DMS153 treated with DMSO at 0.1 percent for 48 hours (cell line): ENCODE measurements around the gene FAR1.
A peak's percentile ranks its signal among the peaks of the same experiment; 100 is the strongest.
"Not testable (repeated sequence)": the region's sequence is repeated elsewhere in the genome, so short reads cannot be mapped to it uniquely, and the experiment has no call there.

ENCODE experiments used
- DNase-seq: peaks from one replicate; lab custom pipeline; 2025; ENCODE audit not compliant: unreplicated experiment; lab: John Stamatoyannopoulos, UW

FAR1 gene

DNA sequence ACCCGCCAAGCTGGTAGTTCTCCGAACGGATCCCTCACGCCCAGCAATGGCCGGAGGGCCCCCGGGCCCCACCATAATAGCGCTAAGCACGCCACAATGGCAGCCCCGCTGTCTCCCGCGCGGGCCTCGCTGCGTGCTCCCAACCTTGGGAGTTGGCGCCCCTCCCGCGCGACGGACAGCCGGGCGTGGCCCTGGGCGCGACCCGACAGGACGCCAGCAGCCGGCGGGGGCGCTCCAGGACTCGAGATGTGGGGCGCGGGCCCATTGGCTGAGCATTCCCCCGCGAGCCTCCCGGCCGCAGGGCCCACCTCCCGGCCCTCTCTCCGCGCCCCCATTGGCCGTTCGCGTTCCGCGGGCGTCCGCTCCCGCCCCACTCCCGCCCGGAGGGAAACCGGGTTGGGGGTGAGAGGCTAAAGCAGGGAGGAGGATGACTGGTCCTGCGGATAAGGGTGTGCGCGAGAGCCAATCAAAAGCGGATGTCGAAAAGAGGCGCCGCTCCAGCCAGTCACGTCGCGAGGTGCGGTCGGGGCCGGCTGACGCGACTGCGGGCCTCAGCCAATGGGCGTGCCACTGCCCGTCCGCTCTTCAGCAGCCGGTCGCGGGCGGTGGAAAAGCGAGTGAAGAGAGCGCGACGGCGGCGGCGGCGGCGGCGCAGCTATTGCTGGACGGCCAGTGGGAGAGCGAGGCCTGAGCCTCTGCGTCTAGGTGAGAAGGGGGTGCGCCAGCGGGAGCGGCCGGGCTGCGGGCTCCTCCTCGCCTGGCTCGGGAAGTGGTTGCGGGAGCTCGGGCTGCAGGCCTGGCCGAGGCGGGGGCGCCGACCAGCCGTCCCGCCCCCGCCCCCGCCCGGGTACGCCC is at the start of gene FAR1:
Gene FAR1 (plus strand): TSS at position 567 of the 855 bp plus-strand sequence. CDS start 26,098 bp downstream, outside the sequence.
- peak; percentile 96 for DNase-seq

GRCh38 chr11:13620063-13620462 is 48.4 kb upstream of the FAR1 start:
- no peak for DNase-seq

- DNase-seq, result not testable (repeated sequence)
Measured at GRCh38 chr11:13626818-13627217, 41.6 kb upstream of the FAR1 start.

DNA sequence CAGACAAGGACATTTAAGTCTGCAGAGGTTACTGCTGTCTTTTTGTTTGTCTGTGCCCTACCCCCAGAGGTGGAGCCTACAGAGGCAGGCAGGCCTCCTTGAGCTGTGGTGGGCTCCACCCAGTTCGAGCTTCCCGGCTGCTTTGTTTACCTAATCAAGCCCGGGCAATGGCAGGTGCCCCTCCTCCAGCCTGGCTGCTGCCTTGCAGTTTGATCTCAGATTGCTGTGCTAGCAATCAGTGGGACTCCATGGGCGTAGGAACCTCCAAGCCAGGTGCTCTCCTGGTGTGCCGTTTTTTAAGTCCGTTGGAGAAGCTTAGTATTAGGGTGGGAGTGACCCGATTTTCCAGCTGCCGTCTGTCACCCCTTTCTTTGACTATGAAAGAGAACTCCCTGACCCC is 39.8 kb upstream of the FAR1 start:
- not testable (repeated sequence) for DNase-seq

DNA sequence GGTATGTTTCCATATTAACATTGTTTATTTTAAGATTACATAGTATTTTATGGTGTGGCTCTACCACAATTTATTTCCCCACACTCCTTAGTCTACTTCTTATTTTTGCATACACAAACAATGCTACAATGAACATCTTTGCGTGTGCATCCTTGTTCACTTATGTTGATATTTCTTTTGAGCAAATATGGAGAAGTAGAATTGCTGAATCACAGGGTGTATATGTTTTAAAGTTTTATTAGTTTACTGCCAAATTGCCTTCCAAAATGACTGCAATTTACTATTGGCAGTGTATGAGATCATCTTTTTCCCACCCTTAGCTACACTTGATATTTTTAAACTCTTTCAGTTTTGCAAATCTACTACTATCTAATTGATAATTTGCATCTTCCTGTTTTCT is 38.7 kb upstream of the FAR1 start:
- no peak for DNase-seq

DNA sequence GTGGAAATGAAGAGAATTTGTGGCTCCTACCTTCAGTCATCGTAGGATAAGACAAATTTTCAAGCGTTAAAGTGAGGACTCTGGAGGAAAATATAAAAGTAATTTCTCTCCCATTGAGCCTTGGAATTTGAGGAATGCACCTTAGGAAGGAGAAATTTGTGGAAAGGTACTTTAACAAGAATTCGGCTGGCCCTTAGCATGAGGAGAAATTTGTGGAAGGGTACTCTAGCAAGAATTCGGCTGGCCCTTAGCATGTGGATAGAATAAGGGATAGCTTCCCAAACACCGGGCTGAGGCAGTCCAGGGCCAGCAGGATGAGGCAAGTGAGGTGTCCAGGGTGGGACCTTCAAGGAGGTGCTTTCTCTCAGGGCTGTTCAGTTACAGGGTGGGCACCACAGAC is 33.2 kb upstream of the FAR1 start:
- no peak for DNase-seq

- no peak for DNase-seq
Measured at GRCh38 chr11:13635804-13636203, 32.7 kb upstream of the FAR1 start.

DNA sequence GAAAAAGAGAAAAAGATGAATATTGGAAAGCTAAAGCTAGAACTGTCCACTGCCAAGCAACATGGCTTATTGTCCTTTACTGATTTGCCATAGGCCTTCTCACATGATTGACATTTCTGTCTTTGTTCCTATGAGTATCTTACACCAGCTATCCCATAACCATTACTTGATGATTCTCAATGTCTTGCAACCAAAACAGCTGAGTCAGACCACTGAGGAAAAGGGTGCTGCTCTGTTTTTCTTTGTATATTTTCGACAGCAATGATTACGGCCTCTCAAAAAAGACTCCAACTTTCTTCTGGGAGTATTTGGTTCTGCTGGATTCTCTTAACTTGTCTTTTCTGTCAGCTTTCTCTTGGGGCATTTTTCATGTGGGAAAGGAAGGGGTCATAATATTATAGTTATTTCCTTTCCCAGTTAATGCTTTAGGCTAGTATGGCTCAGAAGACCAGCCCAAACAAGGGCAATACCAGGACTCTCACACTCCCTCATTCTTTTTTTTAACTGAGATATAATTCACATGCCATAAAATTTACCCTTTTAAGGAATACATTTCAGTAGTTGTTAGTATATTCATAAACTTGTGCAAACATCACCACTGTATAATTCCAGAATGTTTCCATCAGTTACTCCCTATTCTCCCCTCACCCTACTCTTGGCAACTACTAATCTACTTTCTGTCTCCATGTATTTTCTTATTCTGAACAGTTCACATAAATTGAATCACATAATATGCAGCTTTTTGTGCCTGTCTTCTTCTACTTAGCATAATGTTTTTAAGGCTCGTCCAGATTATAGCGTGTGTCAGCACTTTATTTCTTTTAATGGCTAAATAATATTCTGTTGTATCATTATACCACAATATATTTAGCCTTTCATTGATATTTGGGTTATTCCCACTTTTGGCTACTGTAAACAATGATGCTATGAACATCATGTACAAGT is 31.1 kb upstream of the FAR1 start:
- DNase-seq, result no peak

- no peak for DNase-seq
Measured at GRCh38 chr11:13638422-13638821, 30.0 kb upstream of the FAR1 start.

DNA sequence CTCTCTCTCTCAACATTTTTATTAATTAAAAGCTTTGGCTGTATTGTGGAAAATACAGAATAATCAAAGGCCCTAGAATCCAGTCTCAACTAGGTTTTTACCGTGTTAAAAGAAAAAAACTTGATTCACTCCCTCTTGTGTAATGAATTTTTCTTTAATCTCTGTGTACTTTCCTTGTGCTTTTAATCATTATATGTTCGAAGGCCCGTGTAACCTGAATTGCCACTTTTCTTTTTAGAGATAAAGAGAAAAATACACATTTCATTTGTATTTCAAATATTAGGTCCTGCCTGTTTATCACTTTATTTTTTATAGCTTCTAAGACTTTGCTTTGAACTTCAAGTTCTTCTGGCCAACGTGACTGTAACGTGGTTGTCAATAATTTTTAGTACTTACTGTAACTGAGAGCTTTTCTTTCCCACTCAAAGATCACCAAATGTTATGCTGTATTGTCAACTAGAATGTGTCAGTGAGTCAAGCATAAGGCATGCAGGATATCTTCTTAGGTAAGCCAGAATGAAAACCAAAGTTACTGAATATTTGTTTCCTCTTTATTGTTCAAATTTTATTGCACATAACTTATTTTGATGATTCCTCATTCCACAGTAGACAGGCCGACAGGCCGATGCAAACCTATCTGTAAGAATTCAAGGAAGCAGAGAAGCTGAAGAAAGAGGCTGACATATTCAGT is 23.3 kb upstream of the FAR1 start:
- DNase-seq, result no peak

GRCh38 chr11:13647391-13647790 is 21.1 kb upstream of the FAR1 start:
- no peak for DNase-seq

DNA sequence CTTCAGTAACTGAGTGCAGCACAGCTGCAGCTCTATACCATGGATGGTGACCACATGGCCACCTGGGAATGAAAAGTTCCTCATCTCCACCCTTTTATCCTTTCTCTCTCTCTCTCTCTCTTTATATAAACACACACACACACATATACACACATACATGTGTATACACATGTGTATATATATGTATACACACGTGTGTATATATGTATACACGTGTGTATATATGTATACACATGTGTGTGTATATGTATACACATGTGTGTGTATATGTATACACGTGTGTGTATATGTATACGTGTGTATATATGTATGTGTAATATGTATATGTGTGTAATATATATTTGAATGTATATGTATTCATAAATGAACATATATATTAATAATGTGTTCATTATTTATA is 18.8 kb upstream of the FAR1 start:
- DNase-seq, result no peak

DNA sequence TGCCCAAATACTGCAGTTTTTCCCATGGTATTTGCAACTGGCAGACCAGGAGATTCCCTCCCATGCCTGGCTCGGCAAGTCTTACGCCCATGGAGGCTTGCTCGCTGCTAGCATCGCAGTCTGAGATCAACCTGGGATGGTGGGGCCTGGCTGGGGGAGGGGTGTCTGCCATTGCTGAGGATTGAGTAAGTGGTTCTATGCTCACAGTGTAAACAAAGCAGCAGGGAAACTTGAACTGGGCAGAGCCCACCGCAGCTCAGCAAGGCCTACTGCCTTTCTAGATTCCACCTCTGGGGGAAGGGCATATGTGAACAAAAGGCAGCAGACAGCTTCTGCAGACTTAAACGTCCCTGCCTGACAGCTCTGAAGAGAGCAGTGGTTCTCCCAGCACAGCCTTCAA is 17.0 kb upstream of the FAR1 start:
- not testable (repeated sequence) for DNase-seq

GRCh38 chr11:13661074-13661623 is 7.3 kb upstream of the FAR1 start:
- no peak for DNase-seq

DNA sequence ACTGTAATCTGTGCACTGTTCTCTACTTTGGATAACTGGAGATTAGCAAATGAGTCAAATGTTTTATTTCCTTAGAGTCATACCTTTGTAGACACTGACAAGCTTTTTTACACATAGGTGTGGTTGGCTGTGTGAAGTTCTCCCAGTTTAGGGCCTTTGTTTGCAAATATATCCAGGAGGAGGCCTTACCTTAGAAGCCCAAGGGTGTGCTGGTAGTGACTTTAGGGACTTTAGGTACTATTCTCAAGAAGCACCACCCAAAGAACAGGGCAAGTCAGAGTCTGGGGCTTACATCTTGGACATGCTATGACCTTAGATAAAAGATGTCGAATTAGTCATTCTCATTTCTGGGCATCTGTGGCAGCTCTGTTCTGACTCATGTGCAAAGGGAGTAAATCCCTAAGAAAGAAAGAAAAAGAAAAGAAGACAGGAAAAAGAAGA is 4.8 kb upstream of the FAR1 start:
- DNase-seq, result no peak

DNA sequence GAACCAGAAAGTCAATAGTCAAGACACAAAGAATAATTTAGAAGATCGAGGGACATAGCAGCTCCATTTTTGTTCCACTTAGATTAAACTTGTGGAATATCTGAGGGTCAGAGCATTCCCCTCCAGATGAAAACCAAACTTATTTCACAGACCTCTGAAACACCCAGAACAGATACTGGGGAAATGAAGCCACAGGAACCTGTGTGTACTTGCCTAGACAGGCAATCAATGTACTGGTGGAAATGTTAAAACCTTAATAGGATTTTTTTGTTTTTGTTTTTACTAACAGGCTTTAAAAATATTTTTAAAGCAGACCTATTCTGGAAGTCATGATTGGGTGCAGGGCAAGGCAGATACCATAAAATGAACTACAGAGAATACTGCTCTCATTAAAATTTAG is 4.1 kb upstream of the FAR1 start:
- no peak for DNase-seq

GRCh38 chr11:13666708-13667107 is 1.8 kb upstream of the FAR1 start:
- DNase-seq, result no peak

DNA sequence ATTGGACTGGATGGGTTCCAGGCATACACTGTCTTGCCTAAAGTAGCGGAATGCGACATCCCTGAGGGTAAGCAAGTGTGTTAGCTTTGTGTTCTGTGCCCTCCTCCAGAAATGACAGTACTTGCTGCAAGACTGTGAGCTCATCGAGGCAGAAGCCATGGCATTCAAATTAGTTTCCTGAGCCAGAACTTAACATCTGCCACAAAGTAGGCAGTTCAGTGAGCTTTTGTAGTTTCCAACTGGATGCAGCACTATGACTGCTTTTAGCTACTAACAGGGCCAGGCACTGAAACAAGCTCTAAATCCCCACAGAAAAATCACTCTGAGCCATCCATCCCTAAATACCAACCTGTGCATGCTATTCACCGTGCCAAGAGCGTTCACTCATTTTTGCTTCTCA is 1.2 kb upstream of the FAR1 start:
- no peak for DNase-seq

DNA sequence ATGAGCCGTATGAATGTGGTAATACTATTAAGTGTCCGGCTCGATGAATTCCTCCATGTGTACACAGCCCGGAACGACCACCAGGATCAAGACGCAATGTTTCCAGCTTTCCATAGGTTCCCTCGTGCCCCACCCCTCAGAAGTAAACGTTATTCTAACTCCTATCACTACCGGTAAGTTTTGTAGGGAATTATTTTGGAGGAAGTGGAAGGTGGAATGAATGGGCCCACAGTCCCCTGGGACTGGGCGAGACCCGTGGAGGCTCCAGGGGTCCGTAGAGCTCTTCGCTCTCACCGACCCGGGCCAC is 720 bp upstream of the FAR1 start:
- DNase-seq, result no peak

- DNase-seq, result no peak
Measured at GRCh38 chr11:13668957-13669521, 571 bp downstream of the FAR1 start.
